Lower leg skin (tissue), 3 donors: ENCODE results near the gene TRIM6.

ENCODE experiments used
- CTCF ChIP-seq, 3 donors: fragments of 450-650 bp; IDR thresholded peaks; one replicate each; pipeline ENCODE4 v1.5.1; 2016; ENCODE audit warnings: antibody characterized with exemption in 3 of 3, mild to moderate bottlenecking in 3 of 3, moderate library complexity in 2 of 3
- POLR2A ChIP-seq, 2 donors: fragments of 450-650 bp; IDR thresholded peaks; one replicate each; pipeline ENCODE4 v1.6.1; 2016 to 2017; ENCODE audit warnings: antibody characterized with exemption in 2 of 2, mild to moderate bottlenecking in 1 of 2, moderate library complexity in 1 of 2

GRCh38 chr11:5621580-5621979 is 25.1 kb downstream of the TRIM6 start:
- TF ChIP-seq CTCF (IDR thresholded peaks at IDR 0.05) = no peak
- TF ChIP-seq POLR2A (IDR thresholded peaks at IDR 0.05) = no peak
